IPS-18a (cell line): Measurements from ENCODE around the gene NDST4.

Experiments used
- H3K27ac ChIP-seq: one replicate; pipeline ENCODE4 v1.5.1; 2013; ENCODE audit warnings: low read length
- H3K27me3 ChIP-seq: one replicate; pipeline ENCODE4 v1.6.1; 2013; ENCODE audit warnings: mild to moderate bottlenecking, low read length; ENCODE audit not compliant: control insufficient read depth, insufficient read depth
- H3K36me3 ChIP-seq: one replicate; pipeline ENCODE4 v1.6.1; 2013; ENCODE audit warnings: low read depth, low read length; ENCODE audit not compliant: control insufficient read depth
- H3K4me1 ChIP-seq: one replicate; pipeline ENCODE4 v1.6.1; 2013; ENCODE audit warnings: low read depth, low read length; ENCODE audit not compliant: control insufficient read depth
- H3K4me3 ChIP-seq: one replicate; pipeline ENCODE4 v1.5.1; 2013; ENCODE audit warnings: low read length
- H3K9ac ChIP-seq: one replicate; pipeline ENCODE4 v1.6.1; 2013; ENCODE audit warnings: mild to moderate bottlenecking, low read length, moderate library complexity
- H3K9me3 ChIP-seq: one replicate; pipeline ENCODE4 v1.6.1; 2013; ENCODE audit warnings: low read depth, low read length; ENCODE audit not compliant: control insufficient read depth

The NDST4 gene

GRCh38 chr4:114964026-114964425 lies 149.4 kb downstream of the NDST4 start:
- Histone ChIP-seq H3K27ac (no peak overlapping the region), H3K4me1 (no peaks in the 10 kb centered on the region), H3K4me3 (no peak overlapping the region), H3K9me3 (no peaks in the 10 kb centered on the region), H3K9ac (no peak overlapping the region), H3K27me3 (no peaks in the 10 kb centered on the region), H3K36me3 (no peaks in the 10 kb centered on the region)

GRCh38 chr4:114945616-114946015 lies 167.8 kb downstream of the NDST4 start:
- Histone ChIP-seq H3K36me3 (no peaks in the 10 kb centered on the region), H3K27me3 (no peaks in the 10 kb centered on the region), H3K9ac (no peak overlapping the region), H3K27ac (no peak overlapping the region), H3K4me3 (no peak overlapping the region), H3K4me1 (peaks cover 7% of the 10 kb centered on the region), H3K9me3 (no peaks in the 10 kb centered on the region)

GRCh38 chr4:114941503-114941902 lies 171.9 kb downstream of the NDST4 start:
- no peaks in the 10 kb centered on the region for H3K36me3 ChIP-seq
- H3K27me3 ChIP-seq: no peaks in the 10 kb centered on the region
- no peak overlapping the region for H3K4me3 ChIP-seq
- no peak overlapping the region for H3K9ac ChIP-seq
- no peaks in the 10 kb centered on the region for H3K9me3 ChIP-seq
- no peak overlapping the region for H3K27ac ChIP-seq
- peaks cover 7% of the 10 kb centered on the region for H3K4me1 ChIP-seq

GRCh38 chr4:114927881-114928280 lies 185.5 kb downstream of the NDST4 start:
- Histone ChIP-seq H3K4me1 (peaks cover 22% of the 10 kb centered on the region), H3K9me3 (no peaks in the 10 kb centered on the region), H3K36me3 (no peaks in the 10 kb centered on the region), H3K4me3 (no peak overlapping the region), H3K27ac (no peak overlapping the region), H3K27me3 (no peaks in the 10 kb centered on the region), H3K9ac (no peak overlapping the region)

- Histone ChIP-seq H3K27me3 (no peaks in the 10 kb centered on the region), H3K27ac (no peak overlapping the region), H3K36me3 (no peaks in the 10 kb centered on the region), H3K9ac (no peak overlapping the region), H3K9me3 (no peaks in the 10 kb centered on the region), H3K4me3 (no peak overlapping the region), H3K4me1 (peaks cover 34% of the 10 kb centered on the region)
Observed at GRCh38 chr4:114926583-114926982, 186.8 kb downstream of the NDST4 start.

- Histone ChIP-seq H3K4me1 (peaks cover 36% of the 10 kb centered on the region), H3K27me3 (no peaks in the 10 kb centered on the region), H3K9me3 (no peaks in the 10 kb centered on the region), H3K4me3 (peak overlapping the region; percentile 15), H3K36me3 (no peaks in the 10 kb centered on the region), H3K9ac (no peak overlapping the region), H3K27ac (peak overlapping the region; percentile 51)
Observed at GRCh38 chr4:114924311-114924710, 189.1 kb downstream of the NDST4 start.

- H3K4me3 ChIP-seq: no peak overlapping the region
- H3K36me3 ChIP-seq: no peaks in the 10 kb centered on the region
- H3K9ac ChIP-seq: no peak overlapping the region
- H3K27ac ChIP-seq: no peak overlapping the region
- H3K4me1 ChIP-seq: peaks cover 36% of the 10 kb centered on the region
- no peaks in the 10 kb centered on the region for H3K27me3 ChIP-seq
- H3K9me3 ChIP-seq: no peaks in the 10 kb centered on the region
Observed at GRCh38 chr4:114922592-114922933, 190.9 kb downstream of the NDST4 start.

GRCh38 chr4:114921790-114922591 lies 191.4 kb downstream of the NDST4 start:
- H3K4me1 ChIP-seq: peaks cover 36% of the 10 kb centered on the region
- no peaks in the 10 kb centered on the region for H3K27me3 ChIP-seq
- H3K9me3 ChIP-seq: no peaks in the 10 kb centered on the region
- no peak overlapping the region for H3K4me3 ChIP-seq
- no peak overlapping the region for H3K27ac ChIP-seq
- no peaks in the 10 kb centered on the region for H3K36me3 ChIP-seq
- no peak overlapping the region for H3K9ac ChIP-seq

GRCh38 chr4:114921191-114921590 lies 192.2 kb downstream of the NDST4 start:
- Histone ChIP-seq H3K9ac (no peak overlapping the region), H3K36me3 (no peaks in the 10 kb centered on the region), H3K4me3 (no peak overlapping the region), H3K27ac (no peak overlapping the region), H3K27me3 (no peaks in the 10 kb centered on the region), H3K9me3 (no peaks in the 10 kb centered on the region), H3K4me1 (peaks cover 36% of the 10 kb centered on the region)

- H3K9me3 ChIP-seq: no peaks in the 10 kb centered on the region
- H3K4me1 ChIP-seq: no peaks in the 10 kb centered on the region
- no peak overlapping the region for H3K4me3 ChIP-seq
- H3K9ac ChIP-seq: no peak overlapping the region
- no peaks in the 10 kb centered on the region for H3K36me3 ChIP-seq
- no peaks in the 10 kb centered on the region for H3K27me3 ChIP-seq
- H3K27ac ChIP-seq: no peak overlapping the region
Observed at GRCh38 chr4:114911111-114911510, 202.3 kb downstream of the NDST4 start.

- Histone ChIP-seq H3K9me3 (no peaks in the 10 kb centered on the region), H3K36me3 (no peaks in the 10 kb centered on the region), H3K9ac (no peak overlapping the region), H3K27me3 (no peaks in the 10 kb centered on the region), H3K27ac (no peak overlapping the region), H3K4me3 (no peak overlapping the region), H3K4me1 (no peaks in the 10 kb centered on the region)
Observed at GRCh38 chr4:114907568-114907967, 205.9 kb downstream of the NDST4 start.

- H3K27ac ChIP-seq: no peak overlapping the region
- no peak overlapping the region for H3K9ac ChIP-seq
Observed at GRCh38 chr4:114905017-114905416, 208.4 kb downstream of the NDST4 start.

More at GRCh38 chr4:114905017-114905416, 208.4 kb downstream of the NDST4 start:
- Histone ChIP-seq H3K36me3 (no peaks in the 10 kb centered on the region), H3K9me3 (no peaks in the 10 kb centered on the region), H3K4me1 (no peaks in the 10 kb centered on the region), H3K4me3 (no peak overlapping the region), H3K27me3 (no peaks in the 10 kb centered on the region)
